HEK293 (cell line): ENCODE results near the gene COX10.

Source experiments
- BCL11A ChIP-seq: fragments of 450-650 bp; formaldehyde crosslinking; IDR thresholded peaks from 2 replicates; pipeline ENCODE4 v1.5.1; 2016; ENCODE audit warnings: low read depth, missing biosample characterization, missing genetic modification characterization
- FEZF1 ChIP-seq: fragments of 450-650 bp; formaldehyde crosslinking; IDR thresholded peaks from 2 replicates; pipeline ENCODE4 v1.5.1; 2016; ENCODE audit warnings: missing biosample characterization, missing genetic modification characterization
- GFI1B ChIP-seq: fragments of 450-650 bp; formaldehyde crosslinking; IDR thresholded peaks from 2 replicates; pipeline ENCODE4 v1.5.1; 2016; ENCODE audit warnings: missing biosample characterization, missing genetic modification characterization
- PRDM6 ChIP-seq: fragments of 450-650 bp; formaldehyde crosslinking; IDR thresholded peaks from 2 replicates; pipeline ENCODE4 v1.5.1; 2017; ENCODE audit warnings: missing biosample characterization, missing genetic modification characterization
- SCRT1 ChIP-seq: fragments of 450-650 bp; formaldehyde crosslinking; IDR thresholded peaks from 2 replicates; pipeline ENCODE4 v1.5.1; 2016; ENCODE audit warnings: missing biosample characterization, missing genetic modification characterization, borderline replicate concordance
- SCRT2 ChIP-seq: fragments of 450-650 bp; formaldehyde crosslinking; IDR thresholded peaks from 2 replicates; pipeline ENCODE4 v1.5.1; 2016; ENCODE audit warnings: missing biosample characterization, missing genetic modification characterization
- YY2 ChIP-seq: fragments of 450-650 bp; formaldehyde crosslinking; IDR thresholded peaks from 2 replicates; pipeline ENCODE4 v1.5.1; 2016; ENCODE audit warnings: missing biosample characterization, missing genetic modification characterization
- ZFHX2 ChIP-seq: fragments of 450-650 bp; formaldehyde crosslinking; conservative IDR thresholded peaks from 2 replicates; pipeline ENCODE4 v1.5.1; 2016; ENCODE audit warnings: missing biosample characterization, missing genetic modification characterization
- ZNF10 ChIP-seq: fragments of 450-650 bp; formaldehyde crosslinking; IDR thresholded peaks from 2 replicates; pipeline ENCODE4 v1.5.1; 2017; ENCODE audit warnings: missing biosample characterization, missing genetic modification characterization
- ZNF121 ChIP-seq: fragments of 450-650 bp; formaldehyde crosslinking; IDR thresholded peaks from 2 replicates; pipeline ENCODE4 v1.5.1; 2016; ENCODE audit warnings: missing biosample characterization, missing genetic modification characterization
- ZNF239 ChIP-seq: fragments of 450-650 bp; formaldehyde crosslinking; IDR thresholded peaks from 2 replicates; pipeline ENCODE4 v1.5.1; 2016; ENCODE audit warnings: missing biosample characterization, missing genetic modification characterization
- ZNF416 ChIP-seq: fragments of 450-650 bp; formaldehyde crosslinking; IDR thresholded peaks from 2 replicates; pipeline ENCODE4 v1.5.1; 2016; ENCODE audit warnings: missing biosample characterization, missing genetic modification characterization
- ZNF510 ChIP-seq: fragments of 450-650 bp; formaldehyde crosslinking; IDR thresholded peaks from 2 replicates; pipeline ENCODE4 v1.5.1; 2018; ENCODE audit warnings: mild to moderate bottlenecking, missing genetic modification characterization, missing biosample characterization; ENCODE audit not compliant: insufficient replicate concordance
- ZNF521 ChIP-seq: fragments of 450-650 bp; formaldehyde crosslinking; IDR thresholded peaks from 2 replicates; pipeline ENCODE4 v1.5.1; 2017; ENCODE audit warnings: missing biosample characterization, mild to moderate bottlenecking, missing genetic modification characterization
- ZNF544 ChIP-seq: fragments of 450-650 bp; formaldehyde crosslinking; IDR thresholded peaks from 2 replicates; pipeline ENCODE4 v1.5.0; 2017; ENCODE audit warnings: missing biosample characterization, missing genetic modification characterization
- ZNF555 ChIP-seq: fragments of 450-650 bp; formaldehyde crosslinking; conservative IDR thresholded peaks from 2 replicates; pipeline ENCODE4 v1.5.1; 2017; ENCODE audit warnings: missing biosample characterization, mild to moderate bottlenecking, missing genetic modification characterization, inconsistent platforms
- ZNF560 ChIP-seq: fragments of 450-650 bp; formaldehyde crosslinking; IDR thresholded peaks from 2 replicates; pipeline ENCODE4 v1.5.1; 2017; ENCODE audit warnings: missing biosample characterization, missing genetic modification characterization, borderline replicate concordance
- ZNF571 ChIP-seq: fragments of 450-650 bp; formaldehyde crosslinking; IDR thresholded peaks from 2 replicates; pipeline ENCODE4 v1.5.0; 2017; ENCODE audit warnings: missing biosample characterization, missing genetic modification characterization
- ZNF600 ChIP-seq: fragments of 450-650 bp; formaldehyde crosslinking; IDR thresholded peaks from 2 replicates; pipeline ENCODE4 v1.5.1; 2016; ENCODE audit warnings: missing biosample characterization, missing genetic modification characterization
- ZNF658 ChIP-seq: fragments of 450-650 bp; formaldehyde crosslinking; IDR thresholded peaks from 2 replicates; pipeline ENCODE4; 2016; ENCODE audit warnings: missing biosample characterization, missing genetic modification characterization
- ZNF785 ChIP-seq: fragments of 450-650 bp; formaldehyde crosslinking; IDR thresholded peaks from 2 replicates; pipeline ENCODE4 v1.5.1; 2016; ENCODE audit warnings: missing biosample characterization, missing genetic modification characterization
- TF ChIP-seq, protein P1 (sequence below): fragments of 450-650 bp; formaldehyde crosslinking; IDR thresholded peaks from 2 replicates; pipeline ENCODE4 v1.5.1; 2016; ENCODE audit warnings: missing biosample characterization, missing genetic modification characterization, borderline replicate concordance
- TF ChIP-seq, protein P2 (sequence below): fragments of 450-650 bp; formaldehyde crosslinking; IDR thresholded peaks from 2 replicates; pipeline ENCODE4 v1.5.1; 2016; ENCODE audit warnings: missing biosample characterization, missing genetic modification characterization
- TF ChIP-seq, protein P3 (sequence below): fragments of 450-650 bp; IDR thresholded peaks from 2 replicates; pipeline ENCODE4 v1.5.1; 2018; ENCODE audit warnings: missing biosample characterization, mild to moderate bottlenecking, missing genetic modification characterization
- TF ChIP-seq, protein P4 (sequence below): fragments of 450-650 bp; formaldehyde crosslinking; IDR thresholded peaks from 2 replicates; pipeline ENCODE4 v1.5.1; 2016; ENCODE audit warnings: missing biosample characterization, missing genetic modification characterization
- TF ChIP-seq, protein P5 (sequence below): fragments of 450-650 bp; formaldehyde crosslinking; optimal IDR thresholded peaks from 2 replicates; pipeline ENCODE3; 2016; ENCODE audit warnings: missing biosample characterization, mild to moderate bottlenecking, missing genetic modification characterization

COX10 gene

DNA sequence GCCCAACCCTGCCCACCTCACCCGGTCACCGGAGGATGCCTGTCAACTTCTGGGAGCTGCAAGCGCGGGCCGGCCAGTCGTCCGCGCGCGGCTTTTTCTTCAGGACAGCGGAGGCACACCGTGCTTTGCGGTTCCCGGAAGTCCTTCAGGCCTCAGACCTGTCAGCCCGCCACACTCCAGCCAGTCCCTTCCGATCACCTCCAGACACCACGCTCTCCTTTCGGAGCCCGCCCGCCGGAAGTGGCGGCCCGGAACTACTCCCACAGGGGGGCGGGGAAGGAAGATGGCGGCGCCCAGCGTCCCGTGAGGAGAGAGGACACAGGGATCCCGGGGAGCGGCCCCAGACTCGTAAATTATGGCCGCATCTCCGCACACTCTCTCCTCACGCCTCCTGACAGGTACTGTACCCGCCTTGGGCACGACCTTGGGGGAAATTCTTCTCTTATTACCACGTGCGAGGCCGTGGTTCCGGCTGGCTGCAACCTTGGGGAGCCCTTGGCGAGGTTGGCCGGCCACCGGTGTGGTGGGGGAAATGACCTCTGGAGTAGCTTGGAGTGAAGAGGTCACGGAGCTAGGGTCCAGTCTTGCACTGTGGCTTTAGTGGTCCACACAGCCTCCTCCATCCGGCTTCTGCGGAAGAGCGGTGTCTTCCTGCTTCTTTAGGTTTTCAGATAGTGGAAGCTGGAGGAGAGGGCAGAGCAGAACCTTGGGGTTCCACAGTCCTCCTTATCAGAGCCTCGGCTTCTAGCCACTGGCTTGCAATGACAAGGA is at the start of gene COX10 (continued):
- TF ChIP-seq SCRT1 (tag by site-specific recombination) = 0 out of 2 replicates have a peak, but pooled peaks have one; percentile 14
- TF ChIP-seq ZNF785 (tag by site-specific recombination) = no peak
- TF ChIP-seq ZNF600 (tag by site-specific recombination) = no peak
- TF ChIP-seq ZNF560 (tag by site-specific recombination) = no peak
- TF ChIP-seq ZNF121 (tag by site-specific recombination) = no peak; the same call in 1 of the 2 replicates
- TF ChIP-seq ZNF571 (tag by site-specific recombination) = no peak
- TF ChIP-seq YY2 = peak; percentile 92
- TF ChIP-seq ZNF658 (tag by site-specific recombination) = no peak
- TF ChIP-seq GFI1B (tag by site-specific recombination) = no peak
- TF ChIP-seq ZNF510 (tag by site-specific recombination) = no peak
- TF ChIP-seq, protein P1, sequence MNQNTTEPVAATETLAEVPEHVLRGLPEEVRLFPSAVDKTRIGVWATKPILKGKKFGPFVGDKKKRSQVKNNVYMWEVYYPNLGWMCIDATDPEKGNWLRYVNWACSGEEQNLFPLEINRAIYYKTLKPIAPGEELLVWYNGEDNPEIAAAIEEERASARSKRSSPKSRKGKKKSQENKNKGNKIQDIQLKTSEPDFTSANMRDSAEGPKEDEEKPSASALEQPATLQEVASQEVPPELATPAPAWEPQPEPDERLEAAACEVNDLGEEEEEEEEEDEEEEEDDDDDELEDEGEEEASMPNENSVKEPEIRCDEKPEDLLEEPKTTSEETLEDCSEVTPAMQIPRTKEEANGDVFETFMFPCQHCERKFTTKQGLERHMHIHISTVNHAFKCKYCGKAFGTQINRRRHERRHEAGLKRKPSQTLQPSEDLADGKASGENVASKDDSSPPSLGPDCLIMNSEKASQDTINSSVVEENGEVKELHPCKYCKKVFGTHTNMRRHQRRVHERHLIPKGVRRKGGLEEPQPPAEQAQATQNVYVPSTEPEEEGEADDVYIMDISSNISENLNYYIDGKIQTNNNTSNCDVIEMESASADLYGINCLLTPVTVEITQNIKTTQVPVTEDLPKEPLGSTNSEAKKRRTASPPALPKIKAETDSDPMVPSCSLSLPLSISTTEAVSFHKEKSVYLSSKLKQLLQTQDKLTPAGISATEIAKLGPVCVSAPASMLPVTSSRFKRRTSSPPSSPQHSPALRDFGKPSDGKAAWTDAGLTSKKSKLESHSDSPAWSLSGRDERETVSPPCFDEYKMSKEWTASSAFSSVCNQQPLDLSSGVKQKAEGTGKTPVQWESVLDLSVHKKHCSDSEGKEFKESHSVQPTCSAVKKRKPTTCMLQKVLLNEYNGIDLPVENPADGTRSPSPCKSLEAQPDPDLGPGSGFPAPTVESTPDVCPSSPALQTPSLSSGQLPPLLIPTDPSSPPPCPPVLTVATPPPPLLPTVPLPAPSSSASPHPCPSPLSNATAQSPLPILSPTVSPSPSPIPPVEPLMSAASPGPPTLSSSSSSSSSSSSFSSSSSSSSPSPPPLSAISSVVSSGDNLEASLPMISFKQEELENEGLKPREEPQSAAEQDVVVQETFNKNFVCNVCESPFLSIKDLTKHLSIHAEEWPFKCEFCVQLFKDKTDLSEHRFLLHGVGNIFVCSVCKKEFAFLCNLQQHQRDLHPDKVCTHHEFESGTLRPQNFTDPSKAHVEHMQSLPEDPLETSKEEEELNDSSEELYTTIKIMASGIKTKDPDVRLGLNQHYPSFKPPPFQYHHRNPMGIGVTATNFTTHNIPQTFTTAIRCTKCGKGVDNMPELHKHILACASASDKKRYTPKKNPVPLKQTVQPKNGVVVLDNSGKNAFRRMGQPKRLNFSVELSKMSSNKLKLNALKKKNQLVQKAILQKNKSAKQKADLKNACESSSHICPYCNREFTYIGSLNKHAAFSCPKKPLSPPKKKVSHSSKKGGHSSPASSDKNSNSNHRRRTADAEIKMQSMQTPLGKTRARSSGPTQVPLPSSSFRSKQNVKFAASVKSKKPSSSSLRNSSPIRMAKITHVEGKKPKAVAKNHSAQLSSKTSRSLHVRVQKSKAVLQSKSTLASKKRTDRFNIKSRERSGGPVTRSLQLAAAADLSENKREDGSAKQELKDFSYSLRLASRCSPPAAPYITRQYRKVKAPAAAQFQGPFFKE (tag by site-specific recombination) = no peak
- no peak for TF ChIP-seq SCRT2 (tag by site-specific recombination)
- no peak for TF ChIP-seq ZNF416 (tag by site-specific recombination)
- no peak for TF ChIP-seq ZNF544 (tag by site-specific recombination)
- no peak for TF ChIP-seq FEZF1 (tag by site-specific recombination)
- TF ChIP-seq ZFHX2 (tag by site-specific recombination) = peak; percentile 77
- TF ChIP-seq BCL11A (tag by site-specific recombination) = no peak
- TF ChIP-seq, protein P2, sequence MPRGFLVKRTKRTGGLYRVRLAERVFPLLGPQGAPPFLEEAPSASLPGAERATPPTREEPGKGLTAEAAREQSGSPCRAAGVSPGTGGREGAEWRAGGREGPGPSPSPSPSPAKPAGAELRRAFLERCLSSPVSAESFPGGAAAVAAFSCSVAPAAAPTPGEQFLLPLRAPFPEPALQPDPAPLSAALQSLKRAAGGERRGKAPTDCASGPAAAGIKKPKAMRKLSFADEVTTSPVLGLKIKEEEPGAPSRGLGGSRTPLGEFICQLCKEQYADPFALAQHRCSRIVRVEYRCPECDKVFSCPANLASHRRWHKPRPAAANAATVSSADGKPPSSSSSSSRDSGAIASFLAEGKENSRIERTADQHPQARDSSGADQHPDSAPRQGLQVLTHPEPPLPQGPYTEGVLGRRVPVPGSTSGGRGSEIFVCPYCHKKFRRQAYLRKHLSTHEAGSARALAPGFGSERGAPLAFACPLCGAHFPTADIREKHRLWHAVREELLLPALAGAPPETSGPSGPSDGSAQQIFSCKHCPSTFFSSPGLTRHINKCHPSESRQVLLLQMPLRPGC (tag by site-specific recombination) = no peak
- no peak for TF ChIP-seq ZNF555 (tag by site-specific recombination)
- TF ChIP-seq, protein P3, sequence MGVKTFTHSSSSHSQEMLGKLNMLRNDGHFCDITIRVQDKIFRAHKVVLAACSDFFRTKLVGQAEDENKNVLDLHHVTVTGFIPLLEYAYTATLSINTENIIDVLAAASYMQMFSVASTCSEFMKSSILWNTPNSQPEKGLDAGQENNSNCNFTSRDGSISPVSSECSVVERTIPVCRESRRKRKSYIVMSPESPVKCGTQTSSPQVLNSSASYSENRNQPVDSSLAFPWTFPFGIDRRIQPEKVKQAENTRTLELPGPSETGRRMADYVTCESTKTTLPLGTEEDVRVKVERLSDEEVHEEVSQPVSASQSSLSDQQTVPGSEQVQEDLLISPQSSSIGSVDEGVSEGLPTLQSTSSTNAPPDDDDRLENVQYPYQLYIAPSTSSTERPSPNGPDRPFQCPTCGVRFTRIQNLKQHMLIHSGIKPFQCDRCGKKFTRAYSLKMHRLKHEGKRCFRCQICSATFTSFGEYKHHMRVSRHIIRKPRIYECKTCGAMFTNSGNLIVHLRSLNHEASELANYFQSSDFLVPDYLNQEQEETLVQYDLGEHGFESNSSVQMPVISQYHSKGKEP (tag by site-specific recombination) = no peak
- TF ChIP-seq, protein P4, sequence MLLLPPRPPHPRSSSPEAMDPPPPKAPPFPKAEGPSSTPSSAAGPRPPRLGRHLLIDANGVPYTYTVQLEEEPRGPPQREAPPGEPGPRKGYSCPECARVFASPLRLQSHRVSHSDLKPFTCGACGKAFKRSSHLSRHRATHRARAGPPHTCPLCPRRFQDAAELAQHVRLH (tag by site-specific recombination) = no peak
- no peak for TF ChIP-seq ZNF10 (tag by site-specific recombination)
- TF ChIP-seq, protein P5, sequence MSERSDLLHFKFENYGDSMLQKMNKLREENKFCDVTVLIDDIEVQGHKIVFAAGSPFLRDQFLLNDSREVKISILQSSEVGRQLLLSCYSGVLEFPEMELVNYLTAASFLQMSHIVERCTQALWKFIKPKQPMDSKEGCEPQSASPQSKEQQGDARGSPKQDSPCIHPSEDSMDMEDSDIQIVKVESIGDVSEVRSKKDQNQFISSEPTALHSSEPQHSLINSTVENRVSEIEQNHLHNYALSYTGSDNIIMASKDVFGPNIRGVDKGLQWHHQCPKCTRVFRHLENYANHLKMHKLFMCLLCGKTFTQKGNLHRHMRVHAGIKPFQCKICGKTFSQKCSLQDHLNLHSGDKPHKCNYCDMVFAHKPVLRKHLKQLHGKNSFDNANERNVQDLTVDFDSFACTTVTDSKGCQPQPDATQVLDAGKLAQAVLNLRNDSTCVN = peak; percentile 61
- no peak for TF ChIP-seq ZNF239 (tag by site-specific recombination)
- TF ChIP-seq PRDM6 = no peak
- TF ChIP-seq ZNF521 (tag by site-specific recombination) = no peak
